ENCODE measurements around the gene PTPRN2.
"Not testable (repeated sequence)": the region's sequence is repeated elsewhere in the genome, so short reads cannot be mapped to it uniquely, and the experiment has no call there.

Gene PTPRN2

DNA sequence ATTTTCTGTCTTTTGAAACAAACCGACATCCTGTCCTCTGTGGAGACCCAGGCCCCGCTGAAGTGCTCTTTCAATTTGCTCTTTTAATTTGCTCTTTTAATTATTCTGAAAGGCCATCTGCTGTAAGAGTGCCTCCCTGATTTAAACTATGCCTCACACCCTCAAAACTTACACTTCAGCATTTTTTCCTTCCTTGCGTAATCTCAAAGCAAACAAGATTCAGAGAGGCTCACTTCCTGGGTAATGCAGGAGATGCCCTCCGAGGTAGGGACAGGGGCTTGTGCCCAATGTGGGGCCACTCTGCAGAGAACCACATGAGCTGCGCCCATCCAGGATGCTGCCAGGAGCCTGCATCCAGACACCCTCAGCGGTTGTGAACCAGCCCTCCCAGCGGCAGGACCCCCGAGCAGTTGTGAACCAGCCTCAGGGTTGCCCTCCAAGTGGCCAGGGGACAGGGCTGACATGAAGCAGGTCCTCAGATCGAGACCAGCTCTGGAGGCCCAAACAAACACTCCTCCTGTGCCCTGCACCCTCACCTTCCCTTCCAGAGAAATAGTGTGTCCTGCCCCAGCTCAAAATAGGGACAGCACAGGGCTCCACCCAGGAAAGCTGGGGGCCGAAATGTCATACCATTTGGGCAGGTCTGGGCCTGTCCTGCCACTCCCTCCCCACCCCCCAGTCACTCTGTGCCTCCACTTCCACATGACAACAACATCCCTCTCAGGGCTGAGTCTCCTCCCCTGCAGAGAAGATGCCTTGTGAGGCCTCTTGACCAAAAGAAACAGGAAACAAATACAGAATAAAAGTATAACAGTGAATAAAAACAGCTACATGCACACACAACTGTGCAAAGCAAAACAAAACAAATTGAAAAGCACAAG lies 190.4 kb downstream of the PTPRN2 start:
- no peak for DNase-seq

DNA sequence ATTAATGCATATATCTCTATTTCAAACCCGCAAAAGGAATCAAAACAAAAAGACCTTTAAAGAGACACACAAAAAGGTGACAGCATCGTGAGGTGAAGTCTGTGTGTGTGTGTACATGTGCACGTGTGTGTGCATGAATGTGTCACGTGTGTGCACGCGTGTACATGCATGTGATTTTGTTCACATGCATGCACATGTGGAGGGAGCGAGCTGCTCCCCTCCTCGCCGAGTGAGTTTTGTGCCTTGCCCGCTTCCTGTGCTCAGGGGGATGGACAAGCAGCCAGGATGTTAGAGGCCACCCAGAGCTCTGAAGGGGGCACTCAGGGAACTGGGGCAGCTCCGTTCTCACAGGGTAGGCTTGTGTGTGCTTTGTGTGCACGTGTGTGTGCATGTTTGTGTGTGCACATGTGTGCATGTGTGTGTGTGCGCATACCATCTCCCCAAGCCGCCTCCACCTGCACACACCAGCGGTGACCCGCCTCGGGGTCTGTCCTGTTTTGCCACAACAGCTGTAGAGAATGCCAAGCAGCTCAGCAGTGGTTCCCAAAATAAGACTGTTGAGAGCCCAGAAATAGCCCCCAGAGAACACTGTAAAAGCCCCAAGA lies 191.2 kb downstream of the PTPRN2 start:
- no peak for DNase-seq

DNA sequence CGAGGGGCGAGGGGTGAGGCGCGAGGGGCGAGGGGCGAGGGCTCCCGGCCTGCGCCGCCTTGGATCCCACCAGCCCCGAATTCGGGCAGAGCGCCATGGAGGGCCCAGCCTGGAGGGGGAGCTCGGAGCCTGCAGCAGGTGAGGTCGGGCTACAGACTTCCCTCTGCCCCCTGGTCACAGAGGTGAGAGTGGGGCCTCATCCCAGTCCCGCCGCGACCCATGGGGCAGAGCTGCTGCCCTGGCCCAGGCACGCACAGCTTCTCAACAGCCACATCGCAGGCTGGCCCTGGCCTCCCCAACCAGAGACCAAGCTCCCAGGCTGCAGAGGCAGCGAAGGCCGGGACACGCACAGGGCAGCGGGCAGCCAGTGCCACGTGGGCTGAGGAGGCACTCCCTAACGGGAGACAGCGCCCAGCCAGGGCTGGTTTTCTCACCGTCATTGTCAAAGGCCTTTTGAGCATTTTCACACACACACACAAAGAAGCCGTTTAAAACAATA lies 191.8 kb downstream of the PTPRN2 start:
- no peak for DNase-seq

DNA sequence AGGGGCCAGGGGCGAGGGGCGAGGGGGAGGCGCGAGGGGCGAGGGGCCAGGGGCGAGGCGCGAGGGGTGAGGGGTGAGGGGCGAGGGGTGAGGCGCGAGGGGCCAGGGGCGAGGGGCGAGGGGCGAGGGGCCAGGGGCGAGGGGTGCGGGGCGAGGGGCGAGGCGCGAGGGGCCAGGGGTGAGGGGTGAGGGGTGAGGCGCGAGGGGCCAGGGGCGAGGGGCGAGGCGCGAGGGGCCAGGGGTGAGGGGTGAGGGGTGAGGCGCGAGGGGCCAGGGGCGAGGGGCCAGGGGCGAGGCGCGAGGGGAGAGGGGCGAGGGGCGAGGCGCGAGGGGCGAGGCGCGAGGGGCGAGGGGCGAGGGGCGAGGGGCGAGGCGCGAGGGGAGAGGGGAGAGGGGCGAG lies 192.3 kb downstream of the PTPRN2 start:
- no peak for DNase-seq

DNA sequence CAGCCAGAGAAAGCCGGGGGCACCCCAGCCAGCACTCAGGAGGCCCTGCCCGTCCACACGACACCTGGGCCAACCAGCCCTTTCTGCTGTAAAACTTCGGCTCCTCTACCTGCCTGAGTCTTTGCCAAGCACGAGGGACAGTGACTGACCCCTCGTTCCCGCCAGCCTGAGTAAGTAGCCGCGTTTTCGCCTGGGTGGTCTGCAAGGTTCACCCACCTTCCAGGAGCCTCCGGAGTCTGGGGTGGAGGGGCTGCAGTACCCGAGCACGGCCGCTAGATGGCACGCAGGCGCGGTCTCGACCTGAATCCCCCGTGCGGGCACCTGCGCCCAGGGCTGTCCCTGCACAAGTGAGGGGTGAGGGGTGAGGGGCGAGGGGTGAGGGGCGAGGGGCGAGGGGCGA lies 192.7 kb downstream of the PTPRN2 start:
- DNase-seq = no peak

DNA sequence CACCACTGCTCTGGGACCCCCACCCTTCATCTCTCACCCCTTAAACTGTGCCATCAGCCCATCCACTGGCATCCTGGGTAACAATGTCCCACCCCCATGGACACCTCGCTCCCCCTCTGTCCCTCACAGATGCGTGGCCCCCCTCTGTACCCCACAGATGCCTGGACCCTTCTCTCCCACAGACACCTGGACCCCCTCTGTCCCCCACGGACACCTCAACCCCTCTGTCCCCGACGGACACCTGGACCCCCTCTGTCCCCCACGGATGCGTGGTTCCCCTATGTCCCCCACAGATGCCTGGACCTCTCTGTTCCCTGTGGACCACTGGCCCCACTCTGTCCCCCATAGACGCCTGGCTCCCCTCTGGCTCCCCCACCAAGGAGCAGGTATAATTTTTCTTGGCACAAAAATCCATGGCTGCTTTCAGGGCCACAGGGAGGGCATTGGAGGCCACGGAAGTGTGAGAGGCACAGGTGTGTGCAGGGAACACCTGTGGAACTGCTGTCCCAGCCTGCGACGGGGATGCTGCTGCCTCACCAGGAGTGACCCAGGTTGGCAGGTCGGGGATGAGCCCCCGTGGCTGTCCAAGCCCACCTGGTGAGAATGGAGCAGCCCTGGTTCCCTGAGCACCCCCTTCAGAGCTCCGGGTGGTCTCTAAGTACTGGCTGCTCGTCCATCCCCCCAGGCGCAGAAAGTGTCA lies 193.5 kb downstream of the PTPRN2 start:
- no peak for DNase-seq

DNA sequence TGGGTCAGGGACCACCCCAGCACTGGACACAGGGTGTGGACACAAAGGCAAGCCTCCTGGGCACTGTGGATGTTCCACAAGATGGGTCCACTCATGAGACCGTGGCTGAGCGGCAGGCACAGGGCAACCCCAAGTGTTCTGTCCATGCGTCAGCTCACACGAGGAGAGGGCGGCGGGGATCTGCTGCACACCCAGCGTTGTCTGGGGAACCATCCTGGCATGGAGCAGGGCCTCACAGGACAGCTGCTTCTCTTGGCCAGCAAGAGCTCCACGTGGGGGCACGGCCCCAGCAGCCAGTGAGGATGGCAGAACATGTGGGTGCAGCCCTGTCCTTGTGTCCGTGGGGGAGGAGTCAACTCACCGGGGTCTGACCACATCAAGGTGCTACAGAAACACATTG lies 195.4 kb downstream of the PTPRN2 start:
- DNase-seq = no peak

DNA sequence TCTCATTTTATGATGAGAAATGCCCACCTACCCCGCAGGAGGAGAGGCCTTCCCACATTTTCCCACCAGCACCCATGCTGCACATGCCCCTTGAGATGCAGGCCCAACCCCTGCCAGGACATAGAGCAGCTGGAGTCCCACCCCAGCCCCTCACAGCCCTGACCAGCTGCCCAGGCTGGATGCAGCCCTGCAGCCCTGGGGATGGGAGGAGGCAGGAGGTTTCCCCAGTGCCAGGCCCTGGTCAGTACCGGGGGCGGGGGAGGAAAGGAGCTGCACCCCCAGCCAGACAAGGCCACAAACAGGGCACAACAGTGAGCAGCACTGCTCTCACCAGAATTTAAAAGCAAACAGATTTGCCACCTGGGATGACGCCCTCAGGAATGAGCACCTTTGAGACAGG lies 196.1 kb downstream of the PTPRN2 start:
- DNase-seq = no peak

DNA sequence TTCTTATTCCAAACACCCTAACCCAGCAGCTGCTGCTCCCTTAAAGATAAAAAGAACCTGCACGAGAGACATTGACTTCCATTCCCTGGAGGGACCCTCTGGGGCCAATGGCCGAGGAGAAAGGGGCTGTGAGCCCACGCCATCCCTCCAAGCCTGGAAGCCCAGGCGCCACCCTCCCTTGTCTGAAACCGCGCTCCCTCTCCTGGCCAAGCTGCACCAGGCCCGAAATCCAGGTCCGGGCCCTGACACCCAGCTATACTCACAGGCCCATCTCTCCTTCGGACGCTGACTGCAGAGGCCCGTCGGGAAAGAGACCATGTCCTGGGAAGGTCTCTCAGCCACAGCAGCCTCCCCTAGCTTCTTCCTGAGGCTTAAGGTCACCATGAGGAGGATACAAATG lies 196.5 kb downstream of the PTPRN2 start:
- no peak for DNase-seq

DNA sequence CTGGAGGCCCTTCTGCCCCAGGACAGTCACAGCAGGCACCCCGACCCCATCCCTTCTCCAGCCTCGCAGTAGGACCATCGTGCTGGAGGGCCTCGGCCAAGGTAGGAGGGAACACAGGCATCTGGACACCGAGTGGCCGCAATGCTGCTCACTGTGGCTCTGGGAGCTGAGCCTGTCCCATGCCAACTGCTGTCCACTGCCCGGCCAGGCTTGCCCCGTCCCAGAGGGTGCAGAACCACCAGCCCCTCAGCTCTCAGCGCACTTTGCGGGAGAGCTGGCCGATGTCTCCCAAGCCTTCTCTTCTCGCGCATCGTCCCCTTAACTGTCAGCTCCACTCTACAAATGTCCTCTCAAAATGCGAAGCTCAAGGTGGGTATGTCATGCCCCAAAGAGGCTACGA lies 197.2 kb downstream of the PTPRN2 start:
- no peak for DNase-seq

DNA sequence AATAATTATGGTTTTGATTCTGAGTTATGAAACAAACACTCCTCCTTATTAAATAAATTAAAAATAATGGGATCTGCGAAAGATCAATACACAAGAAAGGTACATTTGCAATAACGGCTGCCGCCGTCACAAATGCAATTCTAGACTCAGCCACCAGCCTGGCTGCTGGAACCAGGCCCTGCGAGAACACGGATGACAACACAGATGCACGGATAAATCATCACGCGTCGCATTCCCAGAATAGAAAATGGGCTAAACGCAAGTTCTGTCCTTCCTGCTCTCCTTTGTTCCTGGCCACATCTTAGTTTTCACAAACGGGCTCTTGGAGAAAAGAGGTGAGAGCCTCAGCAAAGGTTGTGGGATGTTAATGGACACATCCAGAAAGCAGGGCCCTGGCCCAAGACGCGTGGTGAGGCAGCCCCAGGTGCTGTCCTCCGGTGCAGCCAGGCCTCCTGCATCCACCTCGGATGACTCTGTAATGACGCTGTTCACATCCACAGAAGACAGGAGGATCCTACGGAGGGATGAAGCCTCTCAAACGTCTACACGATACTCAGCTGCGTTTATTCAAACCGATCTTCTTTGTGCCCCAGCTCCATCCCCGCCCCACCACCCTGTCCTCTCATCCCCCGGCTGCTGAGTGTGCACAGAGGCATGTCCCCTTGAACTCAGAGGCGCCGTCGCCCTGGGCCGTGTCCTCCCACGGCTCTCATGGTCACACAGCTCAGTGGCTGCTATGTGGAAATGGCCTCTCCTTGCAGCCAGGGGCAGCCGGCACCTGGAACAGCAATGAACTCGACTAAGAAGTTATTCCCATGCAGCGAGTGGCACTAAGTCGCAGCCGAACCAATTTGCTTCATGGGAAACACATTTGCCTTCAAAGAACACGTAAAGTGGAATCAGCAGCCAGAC lies 197.9 kb downstream of the PTPRN2 start:
- no peak for DNase-seq

DNA sequence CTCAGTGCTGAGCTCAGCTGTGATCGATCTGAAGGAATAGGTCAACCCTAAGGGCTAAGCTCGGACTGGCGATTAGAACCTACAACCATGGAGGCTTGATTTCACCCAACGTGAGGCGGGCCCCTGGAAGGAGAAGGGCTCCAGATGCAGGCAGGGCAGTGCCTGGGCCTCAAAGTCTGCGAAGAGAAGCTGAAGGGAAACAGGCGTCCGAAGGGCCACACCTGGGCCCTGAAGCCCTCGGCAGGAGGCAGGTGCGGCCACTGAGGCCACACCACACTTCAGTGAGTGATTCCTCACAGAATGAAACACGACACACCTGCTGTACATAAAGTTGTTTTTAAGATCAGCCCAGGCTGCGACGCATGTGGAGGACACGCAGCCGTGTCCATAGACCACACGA lies 198.7 kb downstream of the PTPRN2 start:
- no peak for DNase-seq

DNA sequence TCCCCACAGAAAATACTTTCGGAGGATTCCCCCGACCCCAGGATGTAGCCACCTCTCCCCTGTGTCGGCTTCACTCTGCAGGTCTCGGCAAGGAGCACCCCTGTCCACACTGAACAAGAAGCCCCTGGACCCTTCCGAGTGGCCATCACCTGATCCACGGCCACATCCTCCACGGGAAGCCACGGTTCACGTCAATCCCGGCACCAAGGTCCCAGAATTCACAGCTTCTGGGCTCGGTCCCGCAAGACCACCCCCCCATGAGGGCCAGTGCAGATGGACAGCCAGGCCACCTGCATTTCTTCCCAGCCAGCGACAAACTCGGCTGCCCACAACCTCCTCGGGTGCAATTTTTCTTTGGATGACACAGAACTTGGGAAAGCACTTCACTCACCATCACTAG lies 199.6 kb downstream of the PTPRN2 start:
- no peak for DNase-seq

DNA sequence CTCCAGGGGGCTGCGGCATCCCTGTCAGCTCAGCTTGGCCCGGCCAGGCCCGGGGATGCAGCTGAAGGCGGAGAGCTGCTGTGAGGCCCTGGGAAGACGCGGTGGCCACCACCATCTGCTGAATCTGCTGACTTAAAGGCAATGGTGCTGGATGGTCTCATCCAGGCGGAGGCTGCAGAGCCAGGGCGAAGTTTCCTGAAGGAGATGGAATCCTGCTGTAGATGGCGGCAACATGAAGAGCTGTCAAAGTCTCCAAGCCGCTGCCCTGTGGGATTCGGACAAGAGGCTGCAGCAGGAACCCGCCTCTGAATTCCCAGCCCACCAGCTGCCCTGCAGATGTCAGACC lies 200.1 kb downstream of the PTPRN2 start:
- no peak for DNase-seq

DNA sequence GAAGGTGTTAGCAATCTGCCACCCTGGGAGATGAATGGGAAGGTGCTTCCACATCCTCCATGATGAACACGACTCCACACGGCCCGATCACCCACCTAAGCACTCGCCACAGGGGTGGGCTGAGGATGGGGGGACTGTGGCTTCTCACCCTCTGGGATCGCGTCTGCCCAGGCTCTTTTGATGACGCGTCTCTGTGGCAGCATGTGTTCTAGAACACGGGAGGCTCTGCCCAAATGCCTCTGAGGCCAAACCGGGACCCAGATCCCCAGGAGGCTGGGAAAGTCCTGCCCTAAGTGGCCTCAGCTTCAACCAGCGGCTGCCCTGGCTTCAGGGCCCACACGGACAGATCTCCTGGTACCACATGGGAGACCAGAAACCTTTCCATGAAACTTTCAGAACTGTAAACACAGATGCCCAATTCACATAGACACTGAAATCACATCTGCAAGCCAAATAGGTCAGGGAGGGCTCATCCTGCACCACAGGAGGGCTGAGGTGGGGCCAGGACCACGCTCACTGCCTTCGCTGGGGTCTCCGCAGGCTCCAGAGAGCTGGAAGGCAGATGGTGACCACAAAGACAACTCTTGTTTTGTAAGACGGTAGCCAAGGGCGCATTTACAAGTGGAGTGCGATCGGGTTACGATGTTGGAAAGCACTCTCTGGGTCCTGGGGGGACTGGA lies 200.6 kb downstream of the PTPRN2 start:
- no peak for DNase-seq

DNA sequence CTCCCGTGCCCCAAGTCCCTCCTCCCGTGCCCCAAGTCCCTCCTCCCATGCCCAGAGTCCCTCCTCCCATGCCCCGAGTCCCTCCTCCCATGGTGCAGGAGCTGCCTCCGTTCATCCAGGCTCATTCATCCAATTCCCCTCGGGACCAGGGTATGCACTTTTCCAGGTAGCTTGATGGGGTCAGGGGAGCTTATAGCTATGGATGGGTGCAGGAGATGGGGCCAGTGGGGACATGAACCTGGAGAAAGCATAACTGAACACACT lies 201.3 kb downstream of the PTPRN2 start:
- DNase-seq = no peak

DNA sequence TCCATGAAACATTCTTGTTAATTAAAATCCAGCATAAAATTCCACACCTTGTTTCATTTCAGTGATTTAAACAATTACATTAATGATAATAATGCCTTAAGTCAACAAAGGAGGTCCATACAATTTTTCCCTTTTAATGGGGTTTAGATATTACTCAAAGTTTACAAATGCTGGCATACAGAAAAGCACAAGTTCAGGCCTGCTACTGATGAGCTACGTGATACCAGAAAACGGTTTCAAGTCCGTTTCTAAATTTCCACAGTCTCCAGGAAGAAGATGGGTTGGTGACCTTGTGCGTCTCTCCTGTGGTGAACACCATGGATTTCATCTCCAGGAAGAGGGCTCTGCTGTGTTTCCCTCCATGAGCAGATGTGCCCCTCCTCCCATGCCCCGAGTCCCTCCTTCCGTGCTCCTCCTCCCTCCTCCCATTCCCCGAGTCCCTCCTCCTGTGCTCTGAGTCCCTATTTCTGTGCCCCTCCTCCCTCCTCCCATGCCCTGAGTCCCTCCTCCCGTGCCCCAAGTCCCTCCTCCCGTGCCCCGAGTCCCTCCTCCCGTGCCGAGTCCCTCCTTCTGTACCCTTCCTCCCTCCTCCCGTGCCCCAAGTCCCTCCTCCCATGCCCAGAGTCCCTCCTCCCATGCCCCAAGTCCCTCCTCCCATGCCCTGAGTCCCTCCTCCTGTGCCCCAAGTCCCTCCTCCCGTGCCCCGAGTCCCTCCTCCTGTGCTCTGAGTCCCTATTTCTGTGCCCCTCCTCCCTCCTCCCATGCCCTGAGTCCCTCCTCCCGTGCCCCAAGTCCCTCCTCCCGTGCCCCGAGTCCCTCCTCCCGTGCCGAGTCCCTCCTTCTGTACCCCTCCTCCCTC lies 201.9 kb downstream of the PTPRN2 start:
- DNase-seq = not testable (repeated sequence)

DNA sequence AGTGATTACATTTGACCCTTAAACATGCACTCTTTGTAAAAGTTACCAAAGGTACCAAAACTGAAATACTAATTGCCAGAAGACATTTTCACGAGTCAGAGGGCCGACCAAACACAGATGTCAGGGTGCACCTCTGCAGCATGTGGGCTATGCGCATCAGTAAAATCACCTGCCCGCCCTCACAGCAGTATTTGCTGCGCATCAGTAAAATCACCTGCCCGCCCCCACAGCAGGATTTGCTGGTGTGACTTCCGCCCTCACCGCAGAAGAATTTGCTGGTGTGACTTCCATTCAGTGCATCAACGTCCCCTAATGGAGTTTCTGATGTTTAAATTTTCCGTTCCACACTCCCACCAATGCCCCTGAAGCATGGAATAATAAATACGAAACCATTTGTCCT lies 202.9 kb downstream of the PTPRN2 start:
- no peak for DNase-seq

DNA sequence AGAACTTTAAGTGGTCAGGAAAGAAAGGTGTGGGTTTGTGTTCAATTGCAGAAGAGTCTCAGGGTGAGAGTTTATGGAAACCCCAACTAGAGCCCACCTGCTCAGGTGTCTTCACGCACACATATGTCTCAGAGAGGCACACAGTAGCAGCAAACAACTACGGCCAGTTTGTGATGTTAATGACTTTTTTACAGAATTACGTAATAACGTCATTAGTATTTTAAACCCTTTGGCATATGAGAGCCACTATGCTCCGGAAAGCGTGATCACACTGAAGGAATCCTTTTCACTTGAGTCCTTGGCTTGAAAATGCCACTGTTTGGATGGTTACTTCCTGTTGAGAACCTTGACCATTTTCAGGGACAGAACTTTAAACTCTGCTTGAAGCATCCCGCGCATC lies 204.0 kb downstream of the PTPRN2 start:
- no peak for DNase-seq

DNA sequence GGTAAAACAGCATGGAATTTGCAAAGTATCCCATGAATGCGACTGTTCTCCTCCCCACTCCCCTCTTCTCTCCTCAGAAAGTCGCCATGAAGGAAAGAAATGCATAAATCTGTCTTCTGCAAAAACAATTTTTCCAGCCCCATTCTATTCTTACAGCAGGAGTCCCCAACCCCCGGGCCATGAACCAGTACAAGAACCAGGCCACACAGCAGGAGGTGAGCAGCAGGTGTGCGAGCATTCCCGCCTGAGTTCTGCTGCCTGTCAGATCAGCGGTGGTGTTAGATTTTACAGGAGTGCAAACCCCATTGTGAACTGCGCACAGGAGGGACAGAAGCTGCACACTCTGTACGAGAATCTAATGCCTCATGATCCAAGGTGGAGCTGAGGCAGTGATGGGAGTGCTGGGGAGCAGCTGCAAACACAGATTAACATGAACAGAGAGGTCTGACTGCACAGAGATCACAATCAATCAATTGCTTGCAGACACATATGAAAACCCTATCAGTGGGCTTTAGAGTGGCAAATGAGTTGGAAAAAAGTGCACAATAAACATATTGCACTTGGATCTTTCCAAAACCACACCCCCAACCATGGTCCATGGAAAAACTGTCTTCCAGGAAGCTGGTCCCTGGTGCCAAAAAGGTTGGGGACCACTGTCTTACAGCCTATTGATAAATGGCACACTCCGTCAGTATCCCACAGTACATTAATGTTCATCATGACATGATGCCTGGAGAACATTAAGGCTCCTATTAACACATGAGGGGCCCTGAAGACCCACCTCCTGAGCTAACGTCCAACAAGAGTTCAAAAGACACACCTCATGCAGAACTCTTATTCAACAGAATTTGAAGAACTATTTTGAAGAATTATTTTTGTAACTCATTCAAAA lies 205.0 kb downstream of the PTPRN2 start:
- DNase-seq = no peak

Data from fibroblast of skin of abdomen (primary cell).